Measurements from ENCODE around the gene CCL28.

CCL28 gene

GRCh38 chr5:43354774-43355173, 57.4 kb downstream of the CCL28 start:
- DNase-seq, result no peak

- DNase-seq, result no peak
Measured at GRCh38 chr5:43353668-43354067, 58.5 kb downstream of the CCL28 start.

GRCh38 chr5:43352915-43353314, 59.3 kb downstream of the CCL28 start:
- DNase-seq, result no peak

- DNase-seq, result no peak
Measured at GRCh38 chr5:43352131-43352530, 60.1 kb downstream of the CCL28 start.

GRCh38 chr5:43348861-43349363, 63.3 kb downstream of the CCL28 start:
- DNase-seq, result no peak

- DNase-seq, result no peak
Measured at GRCh38 chr5:43348207-43348606, 64.0 kb downstream of the CCL28 start.

GRCh38 chr5:43338862-43339261, 73.3 kb downstream of the CCL28 start:
- DNase-seq, result no peak

GRCh38 chr5:43336159-43336558, 76.0 kb downstream of the CCL28 start:
- DNase-seq, result no peak

- no peak for DNase-seq
Measured at GRCh38 chr5:43335681-43336080, 76.5 kb downstream of the CCL28 start.

- no peak for DNase-seq
Measured at GRCh38 chr5:43332401-43332800, 79.8 kb downstream of the CCL28 start.
